GM21515 (cell line): ENCODE results near the gene SP7.
"Not testable (repeated sequence)": the region's sequence is repeated elsewhere in the genome, so short reads cannot be mapped to it uniquely, and the experiment has no call there.

ENCODE experiments used
- ATAC-seq: cut with Tn5 transposase; IDR thresholded peaks from one replicate; pipeline ENCODE4 v1.9.1; 2021; ENCODE audit not compliant: unreplicated experiment

Gene SP7

DNA sequence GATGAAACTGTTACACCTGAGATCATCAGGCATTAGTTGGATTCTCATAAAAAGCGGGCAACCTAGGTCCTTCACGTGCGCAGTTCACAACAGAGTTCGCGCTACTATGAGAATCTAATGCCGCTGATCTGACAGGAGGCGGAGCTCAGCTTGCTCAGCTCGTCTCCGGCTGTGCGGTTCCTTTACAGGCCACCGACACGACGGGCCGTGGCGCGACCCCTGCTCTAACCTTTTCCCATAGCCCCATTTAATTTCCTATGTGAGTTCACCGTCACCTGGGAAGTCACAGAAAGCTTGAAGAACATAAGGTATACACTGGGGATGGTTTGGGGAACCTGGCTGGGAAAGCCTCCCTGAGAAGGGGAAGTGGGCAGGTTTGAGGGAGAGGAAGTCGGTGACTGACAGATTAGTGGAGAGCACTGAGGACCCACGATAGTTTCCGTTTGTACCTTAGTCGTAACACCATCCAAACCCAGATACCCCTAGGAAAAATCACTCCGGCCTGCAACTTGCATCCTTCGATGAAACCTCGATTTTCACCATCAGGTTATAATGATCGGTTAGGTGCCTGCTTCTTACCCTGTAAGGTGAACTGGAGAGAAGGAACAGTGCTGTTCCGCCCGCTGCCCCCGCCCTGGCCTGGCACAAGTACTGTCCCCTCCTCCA lies 11.9 kb downstream of the SP7 start:
- ATAC-seq = no peak

DNA sequence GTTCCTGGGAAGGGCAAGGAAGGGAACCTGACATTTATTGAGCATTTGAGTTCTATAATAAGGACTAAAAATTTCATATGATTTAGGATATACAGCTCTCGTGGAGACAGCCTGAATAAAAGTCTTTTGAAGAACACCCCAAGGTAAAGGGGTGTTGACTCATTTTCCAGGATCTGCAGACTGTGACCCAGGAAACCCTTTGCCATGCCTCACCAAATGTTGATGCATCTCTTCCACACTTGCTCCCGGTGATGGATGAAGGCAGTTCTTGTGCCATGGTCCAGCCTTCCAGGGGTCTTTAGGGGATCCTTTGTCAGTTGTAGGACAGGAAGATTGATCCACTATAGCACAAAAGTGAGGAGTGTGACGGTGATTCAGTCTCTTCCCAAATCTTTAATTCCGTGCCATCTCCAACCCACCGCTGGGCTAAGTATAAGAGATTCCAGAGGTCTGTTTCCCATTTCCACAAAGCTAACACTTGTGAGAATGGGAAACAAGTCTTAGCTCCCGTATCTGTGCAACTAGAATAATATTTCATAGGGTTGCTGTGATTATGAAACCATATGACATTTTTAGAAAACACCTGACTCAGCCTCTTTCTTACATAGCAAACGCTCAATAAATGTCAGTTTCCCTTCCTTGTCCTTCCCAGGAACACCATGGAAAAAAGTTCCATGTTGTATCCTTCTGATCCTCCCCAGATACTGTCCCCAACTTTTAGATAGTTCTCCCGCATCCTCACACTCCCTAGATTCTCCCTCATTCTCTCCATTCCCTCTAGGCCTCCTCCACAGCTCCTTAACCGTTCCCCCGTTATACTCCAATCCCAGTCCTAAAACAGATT lies 15.6 kb downstream of the SP7 start:
- no peak for ATAC-seq

DNA sequence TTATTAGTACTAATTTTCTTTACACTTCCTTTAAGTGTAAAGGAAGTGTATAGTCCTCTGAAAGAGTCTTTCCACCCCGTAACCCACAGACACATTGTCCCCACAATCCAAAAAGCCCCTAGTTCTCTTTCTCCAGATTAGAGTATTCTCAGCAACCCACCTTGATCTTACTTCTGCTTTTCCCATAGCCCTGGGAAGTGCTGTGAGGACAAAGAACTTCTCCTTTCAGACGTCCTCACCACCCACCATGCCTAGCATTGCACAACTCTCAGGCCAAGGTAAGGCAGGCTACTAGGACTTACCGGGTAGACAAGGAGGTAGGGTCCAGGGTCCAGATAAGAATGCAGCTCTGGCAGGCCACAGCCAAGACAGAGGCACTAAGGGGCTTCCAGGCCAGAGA lies 22.2 kb downstream of the SP7 start:
- no peak for ATAC-seq

DNA sequence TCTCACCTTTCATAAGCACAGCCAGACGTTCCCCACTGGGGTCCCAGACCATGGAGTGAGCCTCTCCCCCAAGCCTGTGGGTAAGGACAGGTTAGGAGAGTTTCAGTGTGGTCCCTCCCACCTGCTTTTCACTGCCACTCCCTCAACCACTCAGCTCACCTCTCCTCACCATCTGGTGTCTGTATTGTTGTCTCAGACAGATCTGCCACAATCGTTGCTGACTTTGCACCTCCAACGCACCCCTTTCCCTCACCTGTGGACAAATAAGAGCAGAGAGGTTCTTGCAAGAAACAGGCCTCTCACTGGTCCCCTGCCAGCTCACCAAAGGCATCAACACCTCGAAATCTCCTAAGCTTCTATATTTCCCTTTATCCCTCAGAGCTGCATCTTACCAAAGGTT lies 27.9 kb downstream of the SP7 start:
- no peak for ATAC-seq

DNA sequence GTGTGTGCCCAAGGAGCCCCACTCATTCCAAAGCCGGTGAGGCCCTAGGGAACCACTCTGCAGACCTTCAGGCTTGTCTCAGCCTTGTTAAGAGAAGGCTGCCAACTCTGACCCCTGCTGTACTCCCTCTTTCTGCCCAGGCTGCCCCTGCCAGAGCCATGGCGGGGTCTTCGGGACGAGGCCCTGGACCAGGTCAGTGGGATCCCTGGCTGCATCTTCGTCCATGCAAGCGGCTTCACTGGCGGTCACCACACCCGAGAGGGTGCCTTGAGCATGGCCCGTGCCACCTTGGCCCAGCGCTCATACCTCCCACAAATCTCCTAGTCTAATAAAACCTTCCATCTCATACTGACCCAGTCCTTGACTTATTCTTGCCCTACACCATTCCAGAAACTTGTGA lies 29.3 kb downstream of the SP7 start:
- ATAC-seq = no peak

DNA sequence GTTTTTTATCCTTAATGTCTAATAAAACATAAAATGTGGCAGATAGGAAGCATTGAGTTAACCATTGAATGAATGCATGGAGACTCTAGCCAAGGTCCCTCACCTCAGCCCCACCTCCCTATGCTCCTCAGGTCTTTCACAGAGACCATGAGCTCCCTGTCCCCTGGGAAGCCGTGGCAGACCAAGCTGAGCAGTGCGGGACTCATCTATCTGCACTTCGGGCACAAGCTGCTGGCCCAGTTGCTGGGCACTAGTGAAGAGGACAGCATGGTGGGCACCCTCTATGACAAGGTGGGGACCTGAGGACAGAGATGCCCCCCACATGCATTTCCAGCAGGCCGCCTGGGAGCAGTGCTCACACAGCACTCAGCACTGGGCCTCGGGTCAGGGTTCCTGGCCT lies 33.3 kb downstream of the SP7 start:
- no peak for ATAC-seq

DNA sequence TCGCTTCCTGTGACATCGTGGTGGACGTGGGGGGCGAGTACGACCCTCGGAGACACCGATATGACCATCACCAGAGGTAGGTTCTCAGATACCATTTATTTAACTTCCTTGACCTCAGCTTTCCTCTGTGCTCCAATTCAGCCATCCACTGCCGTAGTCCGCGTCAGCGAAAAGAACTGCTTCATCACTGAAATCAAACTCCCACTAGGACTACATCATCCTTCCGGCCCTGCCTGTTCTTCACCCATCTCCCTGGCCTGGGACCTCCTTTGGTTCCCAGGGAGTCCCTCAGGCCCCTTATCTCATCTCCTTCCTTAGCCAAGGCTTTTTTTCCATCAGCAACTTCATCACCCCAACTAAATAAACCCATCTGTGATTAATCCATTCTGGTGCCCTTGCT lies 36.0 kb downstream of the SP7 start:
- no peak for ATAC-seq

DNA sequence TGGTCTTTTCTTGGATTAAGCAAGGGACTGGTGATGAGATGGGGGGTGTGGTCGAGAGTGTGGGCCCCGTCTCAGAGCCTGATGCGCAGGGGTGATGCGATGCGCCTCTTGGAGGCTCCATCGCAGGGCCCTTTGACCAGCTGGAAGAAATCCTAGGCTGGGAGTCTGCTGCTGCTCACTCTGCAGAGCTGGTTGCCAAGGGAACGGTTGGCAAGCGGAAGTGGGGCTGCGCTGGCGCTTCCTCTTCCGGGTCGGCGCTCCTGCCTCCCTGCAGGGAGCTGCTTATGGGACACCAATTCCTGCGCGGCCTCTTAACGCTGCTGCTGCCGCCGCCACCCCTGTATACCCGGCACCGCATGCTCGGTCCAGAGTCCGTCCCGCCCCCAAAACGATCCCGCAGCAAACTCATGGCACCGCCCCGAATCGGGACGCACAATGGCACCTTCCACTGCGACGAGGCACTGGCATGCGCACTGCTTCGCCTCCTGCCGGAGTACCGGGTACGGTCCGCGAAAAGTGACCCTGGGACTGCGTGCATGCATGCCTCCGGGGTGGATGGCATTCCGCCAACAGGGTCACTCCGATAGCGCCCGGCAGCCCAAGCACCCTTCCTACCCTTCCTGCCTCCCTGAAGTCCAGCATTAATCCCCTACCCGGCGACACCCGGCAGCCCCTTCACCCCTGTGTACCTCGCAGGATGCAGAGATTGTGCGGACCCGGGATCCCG lies 36.5 kb downstream of the SP7 start, which contains the start of gene MYG1:
Gene MYG1 (plus strand): TSS at position 242 of the 727 bp plus-strand sequence. CDS start 43 bp downstream, at position 285.
- ATAC-seq = peak; percentile 55

DNA sequence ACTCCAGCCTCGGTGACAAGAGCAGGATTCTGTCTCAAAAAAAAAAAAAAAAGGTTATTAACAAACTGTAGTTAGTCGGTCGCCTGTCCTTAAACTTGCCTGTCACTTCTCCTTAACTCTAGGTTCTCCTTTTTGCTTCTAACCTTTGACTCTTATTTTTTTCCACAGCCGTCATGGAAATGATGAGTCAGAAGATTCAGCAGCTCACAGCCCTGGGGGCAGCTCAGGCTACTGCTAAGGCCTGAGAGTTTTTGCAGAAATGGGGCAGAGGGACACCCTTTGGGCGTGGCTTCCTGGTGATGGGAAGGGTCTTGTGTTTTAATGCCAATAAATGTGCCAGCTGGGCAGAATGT lies 37.1 kb downstream of the SP7 start:
- ATAC-seq = no peak

DNA sequence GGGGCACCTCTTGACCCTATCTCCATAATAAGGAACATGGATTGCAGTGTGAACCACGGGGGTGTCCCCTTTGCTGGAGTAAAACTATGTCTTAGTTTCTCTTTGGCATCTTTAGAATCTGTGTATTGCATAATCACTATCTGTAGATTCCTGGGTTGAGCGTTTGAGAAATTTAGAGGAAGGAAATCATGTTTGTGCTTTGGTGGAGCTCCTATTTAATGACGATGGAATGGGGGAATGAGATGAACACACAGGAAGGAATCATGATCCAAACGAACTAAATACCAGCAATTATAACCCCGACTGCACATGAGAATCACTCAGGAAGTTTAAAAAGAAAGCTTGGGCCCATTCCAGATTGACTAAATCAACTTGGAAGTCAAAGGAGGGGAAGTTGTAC lies 38.0 kb downstream of the SP7 start:
- ATAC-seq = no peak

DNA sequence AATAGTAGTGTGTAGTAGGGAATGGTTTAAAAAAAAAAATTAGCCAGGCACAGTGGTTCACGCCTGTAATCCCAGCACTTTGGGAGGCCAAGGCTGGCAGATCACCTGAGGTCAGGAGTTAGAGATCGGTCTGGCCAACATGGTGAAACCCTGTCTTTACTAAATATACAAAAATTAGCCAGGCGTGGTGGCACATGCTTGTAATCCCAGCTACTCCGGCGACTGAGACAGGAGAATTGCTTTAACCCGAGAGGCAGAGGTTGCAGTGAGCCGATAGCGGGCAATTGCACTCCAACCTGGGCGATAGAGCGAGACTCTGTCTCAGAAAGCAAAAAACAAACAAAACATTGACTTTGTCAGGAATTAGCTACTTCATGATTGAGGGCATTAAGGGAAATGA lies 39.0 kb downstream of the SP7 start:
- ATAC-seq = not testable (repeated sequence)

DNA sequence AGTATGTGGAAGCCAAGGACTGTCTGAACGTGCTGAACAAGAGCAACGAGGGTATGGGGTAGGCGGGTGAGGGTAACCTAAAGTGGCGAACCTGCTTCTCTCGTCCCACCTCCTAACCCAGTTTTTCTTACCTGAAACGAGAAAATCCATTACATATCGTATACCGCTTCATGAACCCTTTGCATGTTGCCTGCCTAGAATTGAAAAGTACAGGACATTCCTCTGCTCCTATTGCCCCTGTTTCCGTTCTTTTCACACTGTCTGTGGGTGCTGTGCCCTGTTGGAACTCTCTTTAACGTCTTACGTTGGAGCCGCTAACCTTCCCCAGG lies 40.3 kb downstream of the SP7 start:
- no peak for ATAC-seq

DNA sequence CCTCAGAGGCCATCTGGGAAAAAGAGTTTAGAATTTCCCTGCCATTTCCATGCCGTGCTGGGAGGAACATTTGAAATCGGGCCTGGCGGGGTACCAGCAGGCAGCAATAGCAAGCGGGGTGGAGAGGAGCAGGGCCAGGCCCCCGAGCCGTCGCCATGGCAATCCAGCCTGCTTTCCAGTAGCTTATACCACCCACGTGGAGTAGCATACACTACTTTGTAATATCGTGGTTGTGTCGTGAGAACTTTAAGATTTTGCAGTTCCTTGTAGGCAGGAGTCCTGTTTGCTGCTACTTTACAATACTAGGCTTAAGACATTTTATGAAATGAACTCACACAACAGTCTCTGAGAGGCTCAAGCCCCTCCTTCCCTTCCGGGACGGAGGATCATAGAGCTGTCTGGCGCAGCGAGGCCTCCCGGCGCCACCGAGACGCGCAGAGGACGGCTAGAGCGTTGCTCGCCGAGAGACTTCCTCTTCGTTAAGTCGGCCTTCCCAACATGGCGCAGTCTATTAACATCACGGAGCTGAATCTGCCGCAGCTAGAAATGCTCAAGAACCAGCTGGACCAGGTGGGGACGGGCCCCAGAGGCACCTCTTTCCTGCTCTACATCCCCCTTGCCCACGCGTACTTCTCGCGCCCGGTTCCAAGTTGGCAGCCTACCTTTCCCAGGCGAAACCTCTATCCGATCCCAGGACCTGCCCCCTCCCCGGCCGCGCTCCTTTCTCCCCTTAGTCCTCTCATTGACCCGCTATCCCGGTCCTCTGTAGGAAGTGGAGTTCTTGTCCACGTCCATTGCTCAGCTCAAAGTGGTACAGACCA lies 40.9 kb downstream of the SP7 start, which contains the start of gene PFDN5:
Gene PFDN5 (plus strand): TSS at position 473 of the 821 bp plus-strand sequence. CDS start 26 bp downstream, at position 499.
- ATAC-seq = peak; percentile 84

DNA sequence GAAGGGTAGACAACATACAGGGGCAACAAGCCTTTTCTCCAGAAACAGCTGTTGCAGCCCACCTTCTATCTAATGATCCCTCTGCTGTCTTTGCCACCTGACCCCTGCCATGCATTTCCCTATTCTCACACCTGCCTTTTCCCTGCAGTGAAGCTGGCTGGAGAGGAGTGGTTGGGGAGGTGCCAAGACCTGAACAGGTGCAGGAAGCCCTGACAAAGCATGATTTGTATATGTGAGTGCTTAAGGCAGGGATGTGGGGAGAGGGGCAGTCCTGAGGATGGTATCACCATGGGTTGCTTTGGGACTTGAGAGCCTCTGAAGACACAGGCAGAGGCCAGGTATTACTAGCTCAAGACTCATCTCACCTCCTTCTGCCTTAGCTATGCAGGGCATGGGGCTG lies 43.7 kb downstream of the SP7 start:
- no peak for ATAC-seq

DNA sequence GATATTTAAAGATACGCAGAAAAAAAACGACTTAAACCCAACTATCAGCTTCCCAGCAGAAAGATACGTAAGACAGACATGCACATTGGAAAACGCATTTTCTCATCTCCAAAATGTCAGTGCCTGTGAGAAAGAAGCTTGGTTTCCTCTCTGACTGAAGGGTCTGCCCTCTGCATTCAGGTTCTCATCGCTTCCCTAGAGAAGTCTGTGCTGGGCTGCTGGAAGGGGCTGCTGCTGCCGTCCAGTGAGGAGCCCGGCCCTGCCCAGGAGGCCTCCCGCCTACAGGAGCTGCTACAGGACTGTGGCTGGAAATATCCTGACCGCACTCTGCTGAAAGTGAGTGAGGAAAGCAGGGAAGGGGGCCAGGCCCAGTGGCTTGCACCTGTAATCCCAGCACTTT lies 45.5 kb downstream of the SP7 start:
- ATAC-seq = no peak

DNA sequence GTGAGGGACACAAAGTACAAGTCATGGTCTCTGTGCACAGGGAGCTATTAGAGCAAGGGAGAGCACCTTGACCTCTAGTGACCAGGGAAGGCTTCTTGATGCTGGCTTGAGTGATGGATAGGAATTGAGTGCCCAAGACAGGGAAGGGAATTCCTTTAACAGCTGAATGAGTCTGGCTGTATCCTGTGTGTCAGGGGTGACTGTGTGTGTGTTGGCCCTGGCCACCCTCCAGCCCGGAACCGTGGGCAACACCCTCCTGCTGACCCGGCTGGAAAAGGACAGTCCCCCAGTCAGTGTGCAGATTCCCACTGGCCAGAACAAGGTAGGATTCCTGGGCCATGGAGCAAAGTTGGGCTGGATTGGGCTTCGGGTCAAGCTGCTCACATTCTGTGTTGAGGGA lies 46.3 kb downstream of the SP7 start:
- ATAC-seq = no peak

DNA sequence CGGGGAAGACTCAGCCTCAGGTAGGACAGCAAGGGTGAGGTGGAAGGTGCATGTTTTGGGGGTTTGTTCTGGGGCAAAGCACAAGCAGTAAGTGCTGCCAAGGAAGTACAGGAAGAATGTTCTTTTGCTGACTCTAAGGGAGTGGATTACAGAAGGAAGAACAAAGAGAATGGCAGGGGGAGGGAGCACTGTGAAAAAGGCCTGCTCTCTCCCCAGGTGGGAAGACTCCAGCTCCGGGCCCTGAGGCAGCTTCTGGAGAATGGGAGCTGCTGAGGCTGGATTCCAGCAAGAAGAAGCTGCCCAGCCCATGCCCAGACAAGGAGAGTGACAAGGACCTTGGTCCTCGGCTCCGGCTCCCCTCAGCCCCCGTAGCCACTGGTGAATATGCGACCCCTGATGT lies 47.8 kb downstream of the SP7 start:
- ATAC-seq = no peak

DNA sequence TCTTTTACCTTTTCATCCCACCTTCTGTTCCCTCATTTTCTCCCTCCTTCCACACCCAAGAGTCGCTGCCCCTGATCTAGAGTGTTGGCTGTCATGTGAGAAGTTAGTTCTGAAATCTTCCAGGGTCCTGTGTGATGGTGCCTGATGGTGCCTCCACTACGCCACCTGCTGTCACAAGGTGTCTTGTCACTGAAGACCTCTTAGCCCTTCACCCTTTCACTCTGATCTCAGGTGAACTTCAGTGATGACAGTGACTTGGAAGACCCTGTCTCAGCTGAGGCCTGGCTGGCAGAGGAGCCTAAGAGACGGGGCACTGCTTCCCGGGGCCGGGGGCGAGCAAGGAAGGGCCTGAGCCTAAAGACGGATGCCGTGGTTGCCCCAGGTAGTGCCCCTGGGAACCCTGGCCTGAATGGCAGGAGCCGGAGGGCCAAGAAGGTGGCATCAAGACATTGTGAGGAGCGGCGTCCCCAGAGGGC lies 48.4 kb downstream of the SP7 start:
- no peak for ATAC-seq

DNA sequence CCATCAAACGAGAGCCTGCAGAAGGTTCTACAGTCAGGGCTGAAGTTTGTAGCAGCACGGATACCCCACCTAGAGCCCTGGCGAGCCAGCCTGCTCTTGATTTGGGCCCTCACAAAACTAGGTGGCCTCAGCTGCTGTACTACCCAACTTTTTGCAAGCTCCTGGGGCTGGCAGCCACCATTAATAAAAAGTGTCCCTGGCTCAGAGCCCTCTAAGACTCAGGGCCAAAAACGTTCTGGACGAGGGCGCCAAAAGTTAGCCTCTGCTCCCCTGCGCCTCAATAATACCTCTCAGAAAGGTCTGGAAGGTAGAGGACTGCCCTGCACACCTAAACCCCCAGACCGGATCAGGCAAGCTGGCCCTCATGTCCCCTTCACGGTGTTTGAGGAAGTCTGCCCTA lies 49.7 kb downstream of the SP7 start:
- ATAC-seq = no peak

DNA sequence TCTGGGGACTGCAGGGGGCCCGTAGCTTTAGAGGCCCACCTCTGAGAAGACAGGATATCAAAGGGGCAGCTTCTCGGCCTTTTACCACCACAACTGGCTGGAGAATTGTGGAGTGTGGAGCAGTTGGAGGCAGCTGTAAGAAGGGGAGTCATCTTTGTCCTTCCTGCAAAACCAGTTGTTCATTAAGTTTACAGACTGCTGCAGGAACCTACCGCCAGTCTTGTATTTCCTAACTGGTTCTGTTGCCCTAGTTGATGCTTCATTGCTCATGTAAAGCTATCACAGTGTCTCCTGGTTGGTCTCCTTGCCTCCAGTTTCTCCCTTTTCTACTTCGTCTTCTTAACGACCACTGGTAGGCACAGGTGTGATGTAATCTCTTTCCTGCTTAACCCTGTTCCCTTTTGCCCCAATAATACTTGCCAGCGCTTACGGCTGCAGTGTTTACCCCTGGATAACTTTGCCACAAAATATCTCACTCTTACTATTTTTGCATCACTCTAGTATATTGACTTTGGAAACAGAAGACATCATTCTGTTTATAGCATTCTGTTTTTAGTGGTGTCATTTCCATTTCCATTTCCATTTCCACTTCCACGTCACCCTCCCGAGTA lies 56.2 kb downstream of the SP7 start:
- no peak for ATAC-seq
